HEK293 (cell line): ENCODE results near the gene CDC73.

ENCODE experiments used
- CTCF ChIP-seq: fragments of 450-650 bp; formaldehyde crosslinking; IDR thresholded peaks from 2 replicates; pipeline ENCODE4 v1.5.1; 2016; ENCODE audit warnings: missing biosample characterization, missing genetic modification characterization
- WT1 ChIP-seq: fragments of 450-650 bp; formaldehyde crosslinking; IDR thresholded peaks from 2 replicates; pipeline ENCODE4 v1.5.1; 2016; ENCODE audit warnings: missing biosample characterization, missing genetic modification characterization
- ZNF184 ChIP-seq: fragments of 450-650 bp; IDR thresholded peaks from 2 replicates; pipeline ENCODE4 v1.5.1; 2018; ENCODE audit warnings: missing biosample characterization, mild to moderate bottlenecking, missing genetic modification characterization
- ZNF654 ChIP-seq: fragments of 450-650 bp; formaldehyde crosslinking; IDR thresholded peaks from 2 replicates; pipeline ENCODE4 v1.5.1; 2016; ENCODE audit warnings: low read depth, missing biosample characterization, missing genetic modification characterization
- ZNF776 ChIP-seq: fragments of 450-650 bp; formaldehyde crosslinking; IDR thresholded peaks from 2 replicates; pipeline ENCODE4 v1.5.0; 2017; ENCODE audit warnings: missing biosample characterization, missing genetic modification characterization, borderline replicate concordance
- TF ChIP-seq, protein P1 (sequence below): fragments of 450-650 bp; formaldehyde crosslinking; IDR thresholded peaks from 2 replicates; pipeline ENCODE4 v1.5.1; 2016; ENCODE audit warnings: missing biosample characterization, missing genetic modification characterization, low read depth

GRCh38 chr1:193087893-193088292 is 33.9 kb upstream of the CDC73 start:
- TF ChIP-seq WT1 (no peak), CTCF (tag by site-specific recombination) (no peak), ZNF184 (tag by site-specific recombination) (no peak), ZNF776 (tag by site-specific recombination) (no peak), ZNF654 (tag by site-specific recombination) (no peak)
- TF ChIP-seq, protein P1, sequence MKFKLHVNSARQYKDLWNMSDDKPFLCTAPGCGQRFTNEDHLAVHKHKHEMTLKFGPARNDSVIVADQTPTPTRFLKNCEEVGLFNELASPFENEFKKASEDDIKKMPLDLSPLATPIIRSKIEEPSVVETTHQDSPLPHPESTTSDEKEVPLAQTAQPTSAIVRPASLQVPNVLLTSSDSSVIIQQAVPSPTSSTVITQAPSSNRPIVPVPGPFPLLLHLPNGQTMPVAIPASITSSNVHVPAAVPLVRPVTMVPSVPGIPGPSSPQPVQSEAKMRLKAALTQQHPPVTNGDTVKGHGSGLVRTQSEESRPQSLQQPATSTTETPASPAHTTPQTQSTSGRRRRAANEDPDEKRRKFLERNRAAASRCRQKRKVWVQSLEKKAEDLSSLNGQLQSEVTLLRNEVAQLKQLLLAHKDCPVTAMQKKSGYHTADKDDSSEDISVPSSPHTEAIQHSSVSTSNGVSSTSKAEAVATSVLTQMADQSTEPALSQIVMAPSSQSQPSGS (tag by site-specific recombination): no peak
